ENCODE measurements around the gene PCDHGB5.

GRCh38 chr5:141413540-141414069 lies 15.9 kb downstream of the PCDHGB5 start:
- TF ChIP-seq CTCF (IDR thresholded peaks at IDR 0.05) (no peak), POLR2AphosphoS5 (IDR thresholded peaks at IDR 0.05; ENCODE audit: low read depth, low read length) (no peak), MAX (IDR thresholded peaks at IDR 0.05; ENCODE audit: low read depth) (no peak), JUND (IDR thresholded peaks at IDR 0.05) (no peak), EZH2phosphoT487 (IDR thresholded peaks at IDR 0.05; ENCODE audit: borderline replicate concordance, low read depth) (no peak), TAF1 (IDR thresholded peaks at IDR 0.05; ENCODE audit: borderline replicate concordance, low read depth, low read length) (no peak), CHD2 (IDR thresholded peaks at IDR 0.05; ENCODE audit: low read length, partially characterized antibody) (no peak), RAD21 (IDR thresholded peaks at IDR 0.05; ENCODE audit: low read length) (no peak), RXRA (IDR thresholded peaks at IDR 0.05; ENCODE audit: borderline replicate concordance, low read depth) (no peak), RFX5 (IDR thresholded peaks at IDR 0.05; ENCODE audit: low read length) (no peak)

All from SK-N-SH (cell line).